ENCODE results near the gene CCDC170.

Gene CCDC170

GRCh38 chr6:151651639-151652038, 157.8 kb downstream of the CCDC170 start:
- no peak for DNase-seq (ENCODE audit: low read depth in 2 of 3, low spot score in 2 of 3)

- DNase-seq (ENCODE audit: low read depth in 2 of 3, low spot score in 2 of 3), result no peak
These were observed 158.5 kb downstream of the CCDC170 start for GRCh38 chr6:151652325-151652724.

DNA sequence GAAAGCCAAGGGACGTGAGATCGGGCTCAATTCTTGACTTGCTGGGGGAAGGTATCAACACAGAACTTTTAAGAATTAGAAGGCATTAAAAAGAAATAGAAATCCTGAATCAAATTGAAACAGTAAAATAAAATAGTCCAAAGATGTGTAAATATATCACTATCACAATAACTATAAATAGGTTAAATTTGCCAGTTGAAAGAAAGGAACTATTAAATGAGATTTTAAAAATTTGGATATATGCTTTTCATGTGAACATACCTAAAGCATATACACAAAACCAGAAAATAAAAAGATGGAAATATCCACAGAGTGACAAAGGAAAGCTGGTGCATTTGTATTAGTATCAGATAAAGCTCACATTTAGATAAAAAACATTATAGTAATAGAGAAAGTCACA, 161.3 kb downstream of the CCDC170 start:
- DNase-seq (ENCODE audit: low read depth in 2 of 3, low spot score in 2 of 3), result no peak

DNA sequence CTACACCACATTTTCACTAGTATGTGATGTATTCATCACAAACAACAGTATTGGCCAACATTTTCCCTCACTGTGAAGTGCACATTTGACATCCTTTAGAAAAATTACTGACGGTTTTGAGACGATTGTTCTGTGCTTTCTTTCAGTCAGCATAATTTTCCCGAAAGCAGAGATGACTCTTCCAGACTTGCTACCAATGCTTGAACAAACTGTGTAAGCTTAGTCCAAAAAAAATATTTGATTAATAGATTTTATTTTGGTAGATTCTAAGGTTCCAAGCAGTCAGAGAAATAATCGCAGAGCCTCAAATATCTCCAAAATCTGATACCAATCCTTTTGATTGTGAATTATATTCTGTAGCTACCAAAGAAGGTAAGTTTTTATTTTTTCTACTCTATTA, 162.6 kb downstream of the CCDC170 start:
- DNase-seq (ENCODE audit: low read depth in 2 of 3, low spot score in 2 of 3), result no peak

- no peak for DNase-seq (ENCODE audit: low read depth in 2 of 3, low spot score in 2 of 3)
These were observed 164.3 kb downstream of the CCDC170 start for GRCh38 chr6:151658091-151658490.

GRCh38 chr6:151659212-151659611, 165.4 kb downstream of the CCDC170 start:
- no peak for DNase-seq (ENCODE audit: low read depth in 2 of 3, low spot score in 2 of 3)

GRCh38 chr6:151661509-151661908, 167.7 kb downstream of the CCDC170 start:
- no peak for DNase-seq (ENCODE audit: low read depth in 2 of 3, low spot score in 2 of 3)

GRCh38 chr6:151661928-151662327, 168.1 kb downstream of the CCDC170 start:
- no peak for DNase-seq (ENCODE audit: low read depth in 2 of 3, low spot score in 2 of 3)

GRCh38 chr6:151663559-151663958, 169.7 kb downstream of the CCDC170 start:
- DNase-seq (ENCODE audit: low read depth in 2 of 3, low spot score in 2 of 3), result no peak

DNA sequence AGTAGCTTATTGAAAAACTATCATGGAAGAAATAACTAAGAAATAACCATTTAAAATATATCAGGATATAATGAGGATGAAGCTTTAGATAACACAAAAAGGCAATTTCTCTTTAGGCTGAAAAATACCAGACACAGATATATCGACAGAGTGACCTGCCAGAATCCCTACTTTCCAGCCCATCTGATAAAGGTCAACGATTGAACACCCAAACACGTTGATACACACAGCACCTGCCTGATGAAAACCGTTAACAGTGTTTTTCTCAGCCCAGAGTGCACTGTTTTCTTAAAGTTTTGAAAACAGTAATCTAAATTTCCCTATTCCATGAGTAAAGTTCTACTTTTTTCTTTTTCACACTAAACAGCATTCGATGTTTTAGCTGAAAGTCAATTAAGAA, 170.6 kb downstream of the CCDC170 start:
- DNase-seq (ENCODE audit: low read depth in 2 of 3, low spot score in 2 of 3), result no peak

- no peak for DNase-seq (ENCODE audit: low read depth in 2 of 3, low spot score in 2 of 3)
These were observed 171.5 kb downstream of the CCDC170 start for GRCh38 chr6:151665329-151665728.

DNA sequence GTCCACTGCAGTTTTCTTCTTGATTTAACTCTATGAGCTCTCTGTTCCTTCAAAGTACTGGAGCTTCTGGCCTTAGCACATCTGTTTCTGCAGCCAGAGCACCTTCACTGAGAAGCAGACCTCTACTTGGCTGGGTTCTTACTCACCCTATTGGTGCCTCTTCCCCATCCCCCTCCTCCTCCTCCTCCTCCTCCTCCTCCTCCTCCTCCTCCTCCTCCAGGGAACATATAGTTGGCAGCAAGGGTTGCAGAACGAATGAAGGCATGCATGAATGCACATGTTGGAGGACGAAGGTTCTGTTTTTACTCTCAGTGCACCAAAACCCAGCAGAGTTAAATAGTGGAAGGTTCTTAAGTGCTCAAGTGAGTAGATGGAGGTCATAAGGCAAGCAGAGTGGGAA, 172.7 kb downstream of the CCDC170 start:
- DNase-seq (ENCODE audit: low read depth in 2 of 3, low spot score in 2 of 3), result no peak

GRCh38 chr6:151669208-151669560, 175.4 kb downstream of the CCDC170 start:
- DNase-seq (ENCODE audit: low read depth in 2 of 3, low spot score in 2 of 3), result no peak

DNA sequence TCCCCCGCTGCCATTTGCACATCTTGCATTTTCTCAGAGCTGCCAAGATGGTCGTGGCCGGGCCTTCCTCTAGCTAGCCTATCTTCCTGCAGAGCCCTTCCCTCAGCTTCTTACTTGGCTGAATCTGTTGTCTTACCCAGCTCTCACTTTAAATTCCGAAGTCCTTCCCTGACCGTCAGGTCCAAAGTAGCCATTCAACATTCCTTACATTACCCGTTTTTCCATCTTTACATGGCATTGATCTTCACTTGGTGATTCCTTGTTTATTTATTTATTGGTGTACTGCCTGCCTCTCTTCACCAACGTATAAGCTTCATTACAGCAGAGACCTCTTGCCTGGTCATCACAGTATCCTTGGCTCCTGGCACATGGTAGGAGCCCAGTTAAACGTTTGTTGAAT, 176.3 kb downstream of the CCDC170 start:
- no peak for DNase-seq (ENCODE audit: low read depth in 2 of 3, low spot score in 2 of 3)
